NCI-H2227 (cell line): ENCODE results near the gene KCTD8.
"Not testable (repeated sequence)": the region's sequence is repeated elsewhere in the genome, so short reads cannot be mapped to it uniquely, and the experiment has no call there.

Experiments
- DNase-seq: peaks from one replicate; lab custom pipeline; 2025; ENCODE audit not compliant: unreplicated experiment; lab: John Stamatoyannopoulos, UW

Gene KCTD8

GRCh38 chr4:44167766-44168165, 280.8 kb downstream of the KCTD8 start:
- not testable (repeated sequence) for DNase-seq

- no peak for DNase-seq
Observed at GRCh38 chr4:44165938-44166337, 282.7 kb downstream of the KCTD8 start.

- DNase-seq: no peak
Observed at GRCh38 chr4:44162538-44163270, 285.9 kb downstream of the KCTD8 start.

GRCh38 chr4:44161756-44162155, 286.9 kb downstream of the KCTD8 start:
- DNase-seq: no peak

GRCh38 chr4:44160776-44161367, 287.7 kb downstream of the KCTD8 start:
- no peak for DNase-seq

- no peak for DNase-seq
Observed at GRCh38 chr4:44159991-44160390, 288.6 kb downstream of the KCTD8 start.

- DNase-seq: no peak
Observed at GRCh38 chr4:44157611-44158277, 290.9 kb downstream of the KCTD8 start.

GRCh38 chr4:44150091-44150576, 298.5 kb downstream of the KCTD8 start:
- no peak for DNase-seq

- DNase-seq: no peak
Observed at GRCh38 chr4:44149282-44149681, 299.3 kb downstream of the KCTD8 start.

- no peak for DNase-seq
Observed at GRCh38 chr4:44147571-44148075, 301.0 kb downstream of the KCTD8 start.

GRCh38 chr4:44146516-44146915, 302.1 kb downstream of the KCTD8 start:
- DNase-seq: no peak

- DNase-seq: no peak
Observed at GRCh38 chr4:44145868-44146267, 302.7 kb downstream of the KCTD8 start.

GRCh38 chr4:44132526-44132925, 316.1 kb downstream of the KCTD8 start:
- DNase-seq: no peak
